Measurements from ENCODE around the gene HNF4A. TPM values are rescaled to one million over a fixed set of nuclear protein-coding genes. Genes with fewer than 3 reads are reported as not detected.

HNF4A gene
- total and polyA plus RNA-seq, 2 of the 4 experiments (the other 2 are of a cell fraction): not detected

- H3K9me1 ChIP-seq (ENCODE audit: insufficient read depth, low read length): no peaks in the 10 kb centered on the region; the same call in 1 of the 2 replicates
- H3K56ac ChIP-seq (ENCODE audit: extremely low read depth, insufficient read depth, low read length): no peak overlapping the region
- H2BK20ac ChIP-seq (ENCODE audit: low read depth, low read length): no peak overlapping the region
- no peak overlapping the region for H3K23ac ChIP-seq (ENCODE audit: low read depth, low read length)
- intact Hi-C loops (cut with micrococcal nuclease): no loop called here
- DNase-seq (no peak), ATAC-seq (ENCODE audit: low read depth) (no peak)
- H2BK15ac ChIP-seq (ENCODE audit: low read depth, low read length): no peak overlapping the region
- peak overlapping the region; percentile 16 for H2AFZ ChIP-seq (replicated peaks; ENCODE audit: low read length, poor library complexity)
- no peak overlapping the region for H2BK120ac ChIP-seq (ENCODE audit: low read depth, low read length)
- no peak overlapping the region for H4K5ac ChIP-seq (ENCODE audit: low read depth, low read length)
- H3K27me3 ChIP-seq (ENCODE audit: control insufficient read depth, insufficient read depth, low read length): peaks cover 26% of the 10 kb centered on the region
- no peak overlapping the region for H3K14ac ChIP-seq (replicated peaks; ENCODE audit: low read depth, low read length)
- no peak overlapping the region for H3K18ac ChIP-seq (ENCODE audit: low read depth, low read length)
- dilution Hi-C loops (cut with HindIII; ENCODE audit: low sequenced_read_pairs, unreplicated experiment): no loop called here
- H3K4me2 ChIP-seq (ENCODE audit: low read depth, low read length): no peak overlapping the region
- H3K9ac ChIP-seq (ENCODE audit: low read depth, low read length): no peak overlapping the region
- H4K8ac ChIP-seq (ENCODE audit: low read depth in 2 of 2, low read length in 2 of 2): no peak overlapping the region
- no peaks in the 10 kb centered on the region for H3K9me3 ChIP-seq (ENCODE audit: control insufficient read depth, insufficient read depth, low read length)
- no TSS peak for BruUV-seq (replicated peaks)
- H3K27ac ChIP-seq (ENCODE audit: insufficient read depth, low read length): no peak overlapping the region
- no CpG with 5 or more reads among the region's 23 CpGs for WGBS, 2 experiments (ENCODE audit: extremely low coverage in 2 of 2, insufficient read length in 1 of 2)
- H4K20me1 ChIP-seq (ENCODE audit: insufficient read depth, low read length): no peaks in the 10 kb centered on the region
- in situ Hi-C loops (cut with MboI; ENCODE audit: low sequenced_read_pairs): no loop called here
- no peak overlapping the region for H3K4me3 ChIP-seq (ENCODE audit: insufficient read depth, low read depth, low read length)
- H2AK9ac ChIP-seq (replicated peaks; ENCODE audit: low read depth, low read length, poor library complexity): no peak overlapping the region
- H3K4me1 ChIP-seq (ENCODE audit: control insufficient read depth, insufficient read depth, low read length): no peaks in the 10 kb centered on the region
- H3K36me3 ChIP-seq (ENCODE audit: control insufficient read depth, insufficient read depth, low read length): no peaks in the 10 kb centered on the region
- CTCF ChIA-PET: no interaction called here
- no peak overlapping the region for H2AK5ac ChIP-seq (ENCODE audit: low read depth, low read length)
- POLR2A ChIA-PET (ENCODE audit: unreplicated experiment): no interaction called here
- no peak overlapping the region for H2BK5ac ChIP-seq (ENCODE audit: low read depth, low read length, poor library complexity, severe bottlenecking)
- TF ChIP-seq CHD1 (IDR thresholded peaks at IDR 0.05; ENCODE audit: low read depth, low read length) (no peak), MAFK (IDR thresholded peaks at IDR 0.05; ENCODE audit: low read depth, low read length) (no peak), SMC3 (IDR thresholded peaks at IDR 0.05; ENCODE audit: low read depth, low read length) (no peak), MXI1 (IDR thresholded peaks at IDR 0.05; ENCODE audit: borderline replicate concordance, low read depth, low read length) (no peak), ELK1 (IDR thresholded peaks at IDR 0.05; ENCODE audit: borderline replicate concordance, low read depth, low read length) (no peak), CEBPB (IDR thresholded peaks at IDR 0.05; ENCODE audit: low read depth, low read length) (no peak), NFE2L2 (IDR thresholded peaks at IDR 0.05; ENCODE audit: low read depth, low read length) (no peak), RFX5 (IDR thresholded peaks at IDR 0.05; ENCODE audit: low read depth, low read length) (no peak), RCOR1 (IDR thresholded peaks at IDR 0.05; ENCODE audit: insufficient replicate concordance, low read length) (no peak)
- TF ChIP-seq, protein P1, sequence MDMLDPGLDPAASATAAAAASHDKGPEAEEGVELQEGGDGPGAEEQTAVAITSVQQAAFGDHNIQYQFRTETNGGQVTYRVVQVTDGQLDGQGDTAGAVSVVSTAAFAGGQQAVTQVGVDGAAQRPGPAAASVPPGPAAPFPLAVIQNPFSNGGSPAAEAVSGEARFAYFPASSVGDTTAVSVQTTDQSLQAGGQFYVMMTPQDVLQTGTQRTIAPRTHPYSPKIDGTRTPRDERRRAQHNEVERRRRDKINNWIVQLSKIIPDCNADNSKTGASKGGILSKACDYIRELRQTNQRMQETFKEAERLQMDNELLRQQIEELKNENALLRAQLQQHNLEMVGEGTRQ (IDR thresholded peaks at IDR 0.05; ENCODE audit: low read depth, low read length): no peak
- no peak overlapping the region for H4K91ac ChIP-seq (ENCODE audit: insufficient read depth, low read depth, low read length)
- no peak overlapping the region for H3K4ac ChIP-seq (ENCODE audit: low read depth, low read length)
- no peaks in the 10 kb centered on the region for H3K79me1 ChIP-seq (ENCODE audit: low read depth in 1 of 2, low read length in 2 of 2)
Measured at GRCh38 chr20:44400970-44401769, 45.7 kb downstream of the HNF4A start.
